Measurements from ENCODE around the gene SP3. TPM values are rescaled to one million over a fixed set of nuclear protein-coding genes. Genes with fewer than 3 reads are reported as not detected.

SP3 gene
- total and polyA plus RNA-seq, 2 experiments from 2014 or later = 24.1 to 110 TPM

DNA sequence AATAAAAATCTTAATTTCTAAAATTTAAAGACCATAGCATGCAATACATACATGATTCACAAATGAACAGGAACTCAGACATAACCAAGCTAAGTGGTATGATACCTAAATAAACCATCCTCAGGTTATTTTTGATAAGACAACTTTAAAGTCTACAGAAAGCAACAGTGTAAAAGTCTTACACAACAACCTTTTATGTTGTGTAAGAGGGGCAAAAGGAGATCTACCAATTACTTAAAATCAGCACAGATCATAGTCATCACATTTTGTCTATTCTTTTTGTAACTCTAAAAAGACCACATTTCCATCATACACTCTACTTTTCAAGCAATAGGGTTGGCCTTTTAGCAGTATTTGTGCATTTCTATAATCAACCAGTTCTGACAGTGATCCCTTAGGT, 16.3 kb downstream of the SP3 start:
- TF ChIP-seq, protein P1, sequence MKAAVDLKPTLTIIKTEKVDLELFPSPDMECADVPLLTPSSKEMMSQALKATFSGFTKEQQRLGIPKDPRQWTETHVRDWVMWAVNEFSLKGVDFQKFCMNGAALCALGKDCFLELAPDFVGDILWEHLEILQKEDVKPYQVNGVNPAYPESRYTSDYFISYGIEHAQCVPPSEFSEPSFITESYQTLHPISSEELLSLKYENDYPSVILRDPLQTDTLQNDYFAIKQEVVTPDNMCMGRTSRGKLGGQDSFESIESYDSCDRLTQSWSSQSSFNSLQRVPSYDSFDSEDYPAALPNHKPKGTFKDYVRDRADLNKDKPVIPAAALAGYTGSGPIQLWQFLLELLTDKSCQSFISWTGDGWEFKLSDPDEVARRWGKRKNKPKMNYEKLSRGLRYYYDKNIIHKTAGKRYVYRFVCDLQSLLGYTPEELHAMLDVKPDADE (IDR thresholded peaks at IDR 0.05) = no peak
- TF ChIP-seq POLR2AphosphoS5 (IDR thresholded peaks at IDR 0.05; ENCODE audit: low read depth) (no peak), ZNF331 (CRISPR knock-in tag; IDR thresholded peaks at IDR 0.05; ENCODE audit: low read depth) (no peak), ZNF114 (CRISPR knock-in tag; IDR thresholded peaks at IDR 0.05) (no peak), CREB1 (CRISPR knock-in tag; IDR thresholded peaks at IDR 0.05; ENCODE audit: low read depth) (no peak), EZH2phosphoT487 (IDR thresholded peaks at IDR 0.05; ENCODE audit: unreplicated experiment) (no peak), STAT1 (IDR thresholded peaks at IDR 0.05; ENCODE audit: unreplicated experiment) (no peak), JUNB (IDR thresholded peaks at IDR 0.05; ENCODE audit: unreplicated experiment) (no peak), NANOG (IDR thresholded peaks at IDR 0.05; ENCODE audit: borderline replicate concordance) (no peak), EZH2 (IDR thresholded peaks at IDR 0.05; ENCODE audit: low read depth, unreplicated experiment) (no peak)
- TF ChIP-seq, protein P2, sequence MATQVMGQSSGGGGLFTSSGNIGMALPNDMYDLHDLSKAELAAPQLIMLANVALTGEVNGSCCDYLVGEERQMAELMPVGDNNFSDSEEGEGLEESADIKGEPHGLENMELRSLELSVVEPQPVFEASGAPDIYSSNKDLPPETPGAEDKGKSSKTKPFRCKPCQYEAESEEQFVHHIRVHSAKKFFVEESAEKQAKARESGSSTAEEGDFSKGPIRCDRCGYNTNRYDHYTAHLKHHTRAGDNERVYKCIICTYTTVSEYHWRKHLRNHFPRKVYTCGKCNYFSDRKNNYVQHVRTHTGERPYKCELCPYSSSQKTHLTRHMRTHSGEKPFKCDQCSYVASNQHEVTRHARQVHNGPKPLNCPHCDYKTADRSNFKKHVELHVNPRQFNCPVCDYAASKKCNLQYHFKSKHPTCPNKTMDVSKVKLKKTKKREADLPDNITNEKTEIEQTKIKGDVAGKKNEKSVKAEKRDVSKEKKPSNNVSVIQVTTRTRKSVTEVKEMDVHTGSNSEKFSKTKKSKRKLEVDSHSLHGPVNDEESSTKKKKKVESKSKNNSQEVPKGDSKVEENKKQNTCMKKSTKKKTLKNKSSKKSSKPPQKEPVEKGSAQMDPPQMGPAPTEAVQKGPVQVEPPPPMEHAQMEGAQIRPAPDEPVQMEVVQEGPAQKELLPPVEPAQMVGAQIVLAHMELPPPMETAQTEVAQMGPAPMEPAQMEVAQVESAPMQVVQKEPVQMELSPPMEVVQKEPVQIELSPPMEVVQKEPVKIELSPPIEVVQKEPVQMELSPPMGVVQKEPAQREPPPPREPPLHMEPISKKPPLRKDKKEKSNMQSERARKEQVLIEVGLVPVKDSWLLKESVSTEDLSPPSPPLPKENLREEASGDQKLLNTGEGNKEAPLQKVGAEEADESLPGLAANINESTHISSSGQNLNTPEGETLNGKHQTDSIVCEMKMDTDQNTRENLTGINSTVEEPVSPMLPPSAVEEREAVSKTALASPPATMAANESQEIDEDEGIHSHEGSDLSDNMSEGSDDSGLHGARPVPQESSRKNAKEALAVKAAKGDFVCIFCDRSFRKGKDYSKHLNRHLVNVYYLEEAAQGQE (IDR thresholded peaks at IDR 0.05; ENCODE audit: unreplicated experiment) = no peak
- TF ChIP-seq, protein P3, sequence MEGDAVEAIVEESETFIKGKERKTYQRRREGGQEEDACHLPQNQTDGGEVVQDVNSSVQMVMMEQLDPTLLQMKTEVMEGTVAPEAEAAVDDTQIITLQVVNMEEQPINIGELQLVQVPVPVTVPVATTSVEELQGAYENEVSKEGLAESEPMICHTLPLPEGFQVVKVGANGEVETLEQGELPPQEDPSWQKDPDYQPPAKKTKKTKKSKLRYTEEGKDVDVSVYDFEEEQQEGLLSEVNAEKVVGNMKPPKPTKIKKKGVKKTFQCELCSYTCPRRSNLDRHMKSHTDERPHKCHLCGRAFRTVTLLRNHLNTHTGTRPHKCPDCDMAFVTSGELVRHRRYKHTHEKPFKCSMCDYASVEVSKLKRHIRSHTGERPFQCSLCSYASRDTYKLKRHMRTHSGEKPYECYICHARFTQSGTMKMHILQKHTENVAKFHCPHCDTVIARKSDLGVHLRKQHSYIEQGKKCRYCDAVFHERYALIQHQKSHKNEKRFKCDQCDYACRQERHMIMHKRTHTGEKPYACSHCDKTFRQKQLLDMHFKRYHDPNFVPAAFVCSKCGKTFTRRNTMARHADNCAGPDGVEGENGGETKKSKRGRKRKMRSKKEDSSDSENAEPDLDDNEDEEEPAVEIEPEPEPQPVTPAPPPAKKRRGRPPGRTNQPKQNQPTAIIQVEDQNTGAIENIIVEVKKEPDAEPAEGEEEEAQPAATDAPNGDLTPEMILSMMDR (conservative IDR thresholded peaks at IDR 0.05; ENCODE audit: low read depth in 2 of 2) = no peak
- TF ChIP-seq, protein P4, sequence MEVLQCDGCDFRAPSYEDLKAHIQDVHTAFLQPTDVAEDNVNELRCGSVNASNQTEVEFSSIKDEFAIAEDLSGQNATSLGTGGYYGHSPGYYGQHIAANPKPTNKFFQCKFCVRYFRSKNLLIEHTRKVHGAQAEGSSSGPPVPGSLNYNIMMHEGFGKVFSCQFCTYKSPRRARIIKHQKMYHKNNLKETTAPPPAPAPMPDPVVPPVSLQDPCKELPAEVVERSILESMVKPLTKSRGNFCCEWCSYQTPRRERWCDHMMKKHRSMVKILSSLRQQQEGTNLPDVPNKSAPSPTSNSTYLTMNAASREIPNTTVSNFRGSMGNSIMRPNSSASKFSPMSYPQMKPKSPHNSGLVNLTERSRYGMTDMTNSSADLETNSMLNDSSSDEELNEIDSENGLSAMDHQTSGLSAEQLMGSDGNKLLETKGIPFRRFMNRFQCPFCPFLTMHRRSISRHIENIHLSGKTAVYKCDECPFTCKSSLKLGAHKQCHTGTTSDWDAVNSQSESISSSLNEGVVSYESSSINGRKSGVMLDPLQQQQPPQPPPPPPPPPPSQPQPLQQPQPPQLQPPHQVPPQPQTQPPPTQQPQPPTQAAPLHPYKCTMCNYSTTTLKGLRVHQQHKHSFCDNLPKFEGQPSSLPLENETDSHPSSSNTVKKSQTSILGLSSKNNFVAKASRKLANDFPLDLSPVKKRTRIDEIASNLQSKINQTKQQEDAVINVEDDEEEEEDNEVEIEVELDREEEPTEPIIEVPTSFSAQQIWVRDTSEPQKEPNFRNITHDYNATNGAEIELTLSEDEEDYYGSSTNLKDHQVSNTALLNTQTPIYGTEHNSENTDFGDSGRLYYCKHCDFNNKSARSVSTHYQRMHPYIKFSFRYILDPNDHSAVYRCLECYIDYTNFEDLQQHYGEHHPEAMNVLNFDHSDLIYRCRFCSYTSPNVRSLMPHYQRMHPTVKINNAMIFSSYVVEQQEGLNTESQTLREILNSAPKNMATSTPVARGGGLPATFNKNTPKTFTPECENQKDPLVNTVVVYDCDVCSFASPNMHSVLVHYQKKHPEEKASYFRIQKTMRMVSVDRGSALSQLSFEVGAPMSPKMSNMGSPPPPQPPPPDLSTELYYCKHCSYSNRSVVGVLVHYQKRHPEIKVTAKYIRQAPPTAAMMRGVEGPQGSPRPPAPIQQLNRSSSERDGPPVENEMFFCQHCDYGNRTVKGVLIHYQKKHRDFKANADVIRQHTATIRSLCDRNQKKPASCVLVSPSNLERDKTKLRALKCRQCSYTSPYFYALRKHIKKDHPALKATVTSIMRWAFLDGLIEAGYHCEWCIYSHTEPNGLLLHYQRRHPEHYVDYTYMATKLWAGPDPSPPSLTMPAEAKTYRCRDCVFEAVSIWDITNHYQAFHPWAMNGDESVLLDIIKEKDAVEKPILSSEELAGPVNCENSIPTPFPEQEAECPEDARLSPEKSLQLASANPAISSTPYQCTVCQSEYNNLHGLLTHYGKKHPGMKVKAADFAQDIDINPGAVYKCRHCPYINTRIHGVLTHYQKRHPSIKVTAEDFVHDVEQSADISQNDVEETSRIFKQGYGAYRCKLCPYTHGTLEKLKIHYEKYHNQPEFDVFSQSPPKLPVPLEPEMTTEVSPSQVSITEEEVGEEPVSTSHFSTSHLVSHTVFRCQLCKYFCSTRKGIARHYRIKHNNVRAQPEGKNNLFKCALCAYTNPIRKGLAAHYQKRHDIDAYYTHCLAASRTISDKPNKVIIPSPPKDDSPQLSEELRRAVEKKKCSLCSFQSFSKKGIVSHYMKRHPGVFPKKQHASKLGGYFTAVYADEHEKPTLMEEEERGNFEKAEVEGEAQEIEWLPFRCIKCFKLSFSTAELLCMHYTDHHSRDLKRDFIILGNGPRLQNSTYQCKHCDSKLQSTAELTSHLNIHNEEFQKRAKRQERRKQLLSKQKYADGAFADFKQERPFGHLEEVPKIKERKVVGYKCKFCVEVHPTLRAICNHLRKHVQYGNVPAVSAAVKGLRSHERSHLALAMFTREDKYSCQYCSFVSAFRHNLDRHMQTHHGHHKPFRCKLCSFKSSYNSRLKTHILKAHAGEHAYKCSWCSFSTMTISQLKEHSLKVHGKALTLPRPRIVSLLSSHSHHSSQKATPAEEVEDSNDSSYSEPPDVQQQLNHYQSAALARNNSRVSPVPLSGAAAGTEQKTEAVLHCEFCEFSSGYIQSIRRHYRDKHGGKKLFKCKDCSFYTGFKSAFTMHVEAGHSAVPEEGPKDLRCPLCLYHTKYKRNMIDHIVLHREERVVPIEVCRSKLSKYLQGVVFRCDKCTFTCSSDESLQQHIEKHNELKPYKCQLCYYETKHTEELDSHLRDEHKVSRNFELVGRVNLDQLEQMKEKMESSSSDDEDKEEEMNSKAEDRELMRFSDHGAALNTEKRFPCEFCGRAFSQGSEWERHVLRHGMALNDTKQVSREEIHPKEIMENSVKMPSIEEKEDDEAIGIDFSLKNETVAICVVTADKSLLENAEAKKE (CRISPR knock-in tag; IDR thresholded peaks at IDR 0.05) = no peak

More for the DNA sequence above, 16.3 kb downstream of the SP3 start:
- Mint-ChIP-seq H3K4me3 (no peak overlapping the region), H3K27ac (no peak overlapping the region), H3K4me1 (peaks cover 11% of the 10 kb centered on the region; the same call in 2 of the 3 replicates), H3K36me3 (ENCODE audit: low read depth) (peaks cover 21% of the 10 kb centered on the region), H3K9me3 (no peaks in the 10 kb centered on the region; the same call in 2 of the 3 replicates), H3K27me3 (ENCODE audit: insufficient read depth, low read depth, poor library complexity) (peaks cover 2% of the 10 kb centered on the region)
- H3F3A ChIP-seq (replicated peaks; ENCODE audit: low read depth) = no peaks in the 10 kb centered on the region
- H3K9me2 ChIP-seq (ENCODE audit: insufficient read depth) = no peaks in the 10 kb centered on the region
- peaks cover 45% of the 10 kb centered on the region for H4K20me1 ChIP-seq (replicated peaks; ENCODE audit: insufficient read depth)
- ATAC-seq (no peak), DNase-seq (ENCODE audit: low spot score) (no peak)
- H2AFZ ChIP-seq = no peak overlapping the region
- no peak overlapping the region for H3K27ac ChIP-seq (ENCODE audit: low read depth)
- H3K4me2 ChIP-seq = no peak overlapping the region
- H3K27me3 ChIP-seq (ENCODE audit: insufficient read depth) = no peaks in the 10 kb centered on the region
- no peak overlapping the region for H3K4me3 ChIP-seq
- H3K4me1 ChIP-seq (ENCODE audit: insufficient read depth) = 0 out of 2 replicates have a peak, but pooled peaks cover 4% of the 10 kb centered on the region
- H3K36me3 ChIP-seq (ENCODE audit: insufficient read depth) = peaks cover 9% of the 10 kb centered on the region; the same call in 1 of the 2 replicates
- H3K79me2 ChIP-seq (replicated peaks; ENCODE audit: insufficient read depth) = peaks cover 100% of the 10 kb centered on the region

All from GM23338 (cell line).